Ascending aorta (tissue), 2 donors: ENCODE data around the gene MYBBP1A. TPM values are rescaled to one million over a fixed set of nuclear protein-coding genes. Genes with fewer than 3 reads are reported as not detected.

ENCODE experiments used
- DNase-seq, 2 donors: peaks; one replicate each; pipeline ENCODE4 v3.0.0-alpha.2; 2019; ENCODE audit warnings: low spot score in 2 of 2
- H3K27ac ChIP-seq, 2 donors: fragments of 200-600 bp; sonication (generic); one replicate each; pipeline ENCODE4 v1.5.1; 2016 to 2017; ENCODE audit warnings: mild to moderate bottlenecking in 1 of 2
- H3K27me3 ChIP-seq: fragments of 200-600 bp; sonication (generic); one replicate; pipeline ENCODE4 v1.5.1; 2017
- H3K36me3 ChIP-seq, 2 donors: fragments of 200-600 bp; sonication (generic); one replicate each; pipeline ENCODE4 v1.5.1; 2016
- H3K4me1 ChIP-seq, 2 donors: fragments of 200-600 bp; sonication (generic); one replicate each; pipeline ENCODE4 v1.5.1; 2016 to 2017; ENCODE audit warnings: mild to moderate bottlenecking in 1 of 2
- H3K4me3 ChIP-seq, 2 donors: fragments of 200-600 bp; sonication (generic); one replicate each; pipeline ENCODE4 v1.5.1; 2016 to 2017; ENCODE audit warnings: mild to moderate bottlenecking in 1 of 2
- H3K9me3 ChIP-seq, 2 donors: fragments of 200-600 bp; sonication (generic); one replicate each; pipeline ENCODE4 v1.5.1; 2016
- CTCF ChIP-seq, 3 experiments: fragments of 200-600 bp in 2 of 3; fragments of 450-650 bp in 1 of 3; sonication (generic) in 2 of 3; IDR thresholded peaks; one replicate each; pipeline ENCODE4 v1.5.1; 2016 to 2019; ENCODE audit warnings: antibody characterized with exemption in 3 of 3, mild to moderate bottlenecking in 1 of 3, moderate library complexity in 1 of 3
- intact Hi-C: fragments of 100-400 bp; cut with DNase I; formaldehyde crosslinking; loops from one replicate; pipeline ENCODE4 v1.15.1; 2023
- total RNA-seq: library from RNA; depleted of rRNA; stranded (reverse); fragments of >200 nt; gene quantifications from one replicate; pipeline ENCODE4 v1.1.0, GENCODE V29; 2016

MYBBP1A gene
- total RNA-seq, 1 donor from 2014 or later: 94.5 TPM

- Histone ChIP-seq H3K9me3 (no peaks in the 10 kb centered on the region), H3K27ac (no peak overlapping the region), H3K27me3 (no peaks in the 10 kb centered on the region), H3K36me3 (peaks cover 63 to 87% of the 10 kb centered on the region in 2 donors), H3K4me3 (no peak overlapping the region), H3K4me1 (peaks cover 7 to 8% of the 10 kb centered on the region in 2 donors)
- DNase-seq: no peak
- intact Hi-C loops: loop anchor here (10.0 kb wide), 2 partner anchors 345 to 825 kb away; partner anchors contain the start of gene HASPIN
- no peak for TF ChIP-seq CTCF (IDR thresholded peaks at IDR 0.05)
Measured at GRCh38 chr17:4549781-4550533, 5.2 kb downstream of the MYBBP1A start.

GRCh38 chr17:4548721-4549531 lies 6.3 kb downstream of the MYBBP1A start:
- no peak overlapping the region for H3K27ac ChIP-seq
- peaks cover 73 to 98% of the 10 kb centered on the region in 2 donors for H3K36me3 ChIP-seq
- intact Hi-C loops: no loop called here
- peaks cover 0 to under 1% of the 10 kb centered on the region in 2 donors for H3K4me1 ChIP-seq
- H3K27me3 ChIP-seq: no peaks in the 10 kb centered on the region
- no peak overlapping the region for H3K4me3 ChIP-seq
- DNase-seq: no peak
- no peak for TF ChIP-seq CTCF (IDR thresholded peaks at IDR 0.05)
- H3K9me3 ChIP-seq: no peaks in the 10 kb centered on the region

GRCh38 chr17:4548061-4548461 lies 7.1 kb downstream of the MYBBP1A start:
- Histone ChIP-seq H3K4me3 (no peak overlapping the region), H3K27ac (no peak overlapping the region), H3K4me1 (no peaks in the 10 kb centered on the region), H3K36me3 (peaks cover 72 to 99% of the 10 kb centered on the region in 2 donors), H3K27me3 (no peaks in the 10 kb centered on the region), H3K9me3 (no peaks in the 10 kb centered on the region)
- TF ChIP-seq CTCF (IDR thresholded peaks at IDR 0.05): no peak
- no peak for DNase-seq
- intact Hi-C loops: no loop called here

- intact Hi-C loops: no loop called here
- no peak for TF ChIP-seq CTCF (IDR thresholded peaks at IDR 0.05)
Measured at GRCh38 chr17:4547118-4547906, 7.9 kb downstream of the MYBBP1A start.

GRCh38 chr17:4545217-4545951 lies 9.8 kb downstream of the MYBBP1A start:
- no peak for TF ChIP-seq CTCF (IDR thresholded peaks at IDR 0.05)
- DNase-seq: no peak
- intact Hi-C loops: no loop called here
- Histone ChIP-seq H3K27me3 (no peaks in the 10 kb centered on the region), H3K27ac (no peak overlapping the region), H3K9me3 (no peaks in the 10 kb centered on the region), H3K4me1 (no peaks in the 10 kb centered on the region), H3K36me3 (peaks cover 79 to 97% of the 10 kb centered on the region in 2 donors), H3K4me3 (no peak overlapping the region)

More at GRCh38 chr17:4547118-4547906, 7.9 kb downstream of the MYBBP1A start:
- H3K4me1 ChIP-seq: no peaks in the 10 kb centered on the region
- H3K9me3 ChIP-seq: no peaks in the 10 kb centered on the region
- no peak overlapping the region for H3K27ac ChIP-seq
- H3K36me3 ChIP-seq: peaks cover 79 to 99% of the 10 kb centered on the region in 2 donors
- H3K27me3 ChIP-seq: no peaks in the 10 kb centered on the region
- H3K4me3 ChIP-seq: no peak overlapping the region
- no peak for DNase-seq
